Choroid plexus epithelial cell (primary cell): ENCODE data around the gene LDHD.

Experiments
- DNase-seq: peaks from one replicate; pipeline ENCODE4 v3.0.0-alpha.2; 2010; ENCODE audit warnings: low read depth
- H3K4me3 ChIP-seq: 2 replicates; pipeline ENCODE4 v1.5.1; 2011; ENCODE audit warnings: low read depth, mild to moderate bottlenecking, control low read depth, low read length, moderate library complexity
- TF ChIP-seq, protein P1 (sequence below): conservative IDR thresholded peaks from 2 replicates; pipeline ENCODE4 v1.5.1; 2011; ENCODE audit warnings: low read depth, mild to moderate bottlenecking, control low read depth, inconsistent platforms, low read length, moderate library complexity

Gene LDHD

DNA sequence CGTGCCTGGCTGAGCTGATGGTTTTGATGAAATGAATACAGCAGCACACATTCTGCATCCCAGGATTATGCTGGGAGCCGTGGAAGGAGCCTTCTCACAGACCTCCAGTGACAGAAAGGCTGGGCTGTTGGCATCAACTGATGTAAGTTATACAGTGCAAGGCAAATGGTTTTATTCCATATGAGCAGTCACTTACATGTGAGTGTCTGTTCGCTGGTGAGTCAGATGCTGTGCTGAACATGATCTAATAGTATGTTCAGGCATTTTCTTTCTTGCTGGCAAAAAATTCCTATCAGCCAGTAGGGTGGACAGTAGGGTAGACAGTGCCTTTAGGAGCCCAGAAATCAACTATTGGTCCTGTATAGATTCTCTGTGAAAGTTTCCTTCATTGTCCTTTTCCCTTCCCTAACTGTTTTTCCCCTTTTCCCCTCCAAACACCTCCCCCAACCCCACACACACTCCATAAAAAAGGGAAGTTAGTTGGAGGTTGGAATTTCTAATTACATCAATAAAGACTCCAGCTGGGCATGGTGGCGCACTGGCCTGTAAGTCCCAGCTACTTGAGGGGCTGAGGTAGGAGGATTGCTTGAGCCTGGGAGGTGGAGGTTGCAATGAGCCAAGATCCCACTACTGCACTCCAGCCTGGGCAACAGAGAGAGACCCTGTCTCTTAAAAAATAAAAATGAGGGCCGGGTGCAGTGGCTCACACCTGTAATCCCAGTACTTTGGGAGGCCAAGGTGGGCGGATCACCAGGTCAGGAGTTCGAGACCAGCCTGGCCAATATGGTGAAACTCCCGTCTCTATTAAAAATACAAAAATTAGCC lies 36.2 kb downstream of the LDHD start:
- DNase-seq: peak; percentile 78
- no peak overlapping the region for H3K4me3 ChIP-seq
- TF ChIP-seq, protein P1, sequence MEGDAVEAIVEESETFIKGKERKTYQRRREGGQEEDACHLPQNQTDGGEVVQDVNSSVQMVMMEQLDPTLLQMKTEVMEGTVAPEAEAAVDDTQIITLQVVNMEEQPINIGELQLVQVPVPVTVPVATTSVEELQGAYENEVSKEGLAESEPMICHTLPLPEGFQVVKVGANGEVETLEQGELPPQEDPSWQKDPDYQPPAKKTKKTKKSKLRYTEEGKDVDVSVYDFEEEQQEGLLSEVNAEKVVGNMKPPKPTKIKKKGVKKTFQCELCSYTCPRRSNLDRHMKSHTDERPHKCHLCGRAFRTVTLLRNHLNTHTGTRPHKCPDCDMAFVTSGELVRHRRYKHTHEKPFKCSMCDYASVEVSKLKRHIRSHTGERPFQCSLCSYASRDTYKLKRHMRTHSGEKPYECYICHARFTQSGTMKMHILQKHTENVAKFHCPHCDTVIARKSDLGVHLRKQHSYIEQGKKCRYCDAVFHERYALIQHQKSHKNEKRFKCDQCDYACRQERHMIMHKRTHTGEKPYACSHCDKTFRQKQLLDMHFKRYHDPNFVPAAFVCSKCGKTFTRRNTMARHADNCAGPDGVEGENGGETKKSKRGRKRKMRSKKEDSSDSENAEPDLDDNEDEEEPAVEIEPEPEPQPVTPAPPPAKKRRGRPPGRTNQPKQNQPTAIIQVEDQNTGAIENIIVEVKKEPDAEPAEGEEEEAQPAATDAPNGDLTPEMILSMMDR: no peak

GRCh38 chr16:75079346-75079926 lies 37.1 kb downstream of the LDHD start:
- TF ChIP-seq, protein P1: no peak
- peak; percentile 47 for DNase-seq
- no peak overlapping the region for H3K4me3 ChIP-seq

- no peak for DNase-seq
- TF ChIP-seq, protein P1: no peak
- no peak overlapping the region for H3K4me3 ChIP-seq
Measured at GRCh38 chr16:75078886-75079285, 37.7 kb downstream of the LDHD start.

GRCh38 chr16:75075688-75076268 lies 40.8 kb downstream of the LDHD start:
- no peak overlapping the region for H3K4me3 ChIP-seq
- no peak for DNase-seq
- TF ChIP-seq, protein P1: no peak

DNA sequence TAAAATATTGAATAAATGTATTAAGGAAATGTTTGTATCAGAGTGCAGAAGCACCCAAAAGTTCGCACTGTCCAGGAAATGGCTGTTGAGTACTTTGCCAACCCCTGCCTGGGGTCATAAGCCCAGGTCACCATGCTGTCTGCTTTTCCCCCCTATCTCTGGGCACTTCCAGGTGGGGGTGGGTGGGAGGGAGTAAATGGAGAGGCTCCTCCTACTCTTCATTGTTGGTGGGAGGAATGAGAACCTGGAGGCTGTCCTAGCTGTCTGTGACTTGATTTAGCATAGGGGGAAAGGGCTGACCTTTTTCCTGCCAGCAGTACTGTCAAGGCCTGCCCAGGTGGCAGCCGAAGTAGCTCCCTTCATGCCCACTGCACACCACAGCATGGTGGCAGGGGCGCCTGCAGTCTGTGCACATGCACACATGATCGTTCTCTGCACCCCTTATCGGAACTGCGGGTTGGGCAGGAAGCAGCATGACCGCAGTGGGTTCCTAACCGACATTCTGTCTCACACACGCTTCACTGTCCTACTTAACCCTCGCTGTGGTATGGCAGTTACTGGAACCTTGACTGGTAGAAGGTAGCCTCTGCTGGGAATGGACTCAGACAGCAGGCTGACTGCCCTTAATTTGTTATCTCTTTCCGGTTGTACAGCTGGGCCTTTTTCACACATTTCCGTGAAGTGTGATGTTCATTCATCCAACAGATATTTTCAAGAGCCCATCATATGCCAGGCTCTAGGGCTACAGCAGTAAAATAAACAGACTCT lies 41.5 kb downstream of the LDHD start:
- TF ChIP-seq, protein P1: no peak
- DNase-seq: peak; percentile 58
- no peak overlapping the region for H3K4me3 ChIP-seq

DNA sequence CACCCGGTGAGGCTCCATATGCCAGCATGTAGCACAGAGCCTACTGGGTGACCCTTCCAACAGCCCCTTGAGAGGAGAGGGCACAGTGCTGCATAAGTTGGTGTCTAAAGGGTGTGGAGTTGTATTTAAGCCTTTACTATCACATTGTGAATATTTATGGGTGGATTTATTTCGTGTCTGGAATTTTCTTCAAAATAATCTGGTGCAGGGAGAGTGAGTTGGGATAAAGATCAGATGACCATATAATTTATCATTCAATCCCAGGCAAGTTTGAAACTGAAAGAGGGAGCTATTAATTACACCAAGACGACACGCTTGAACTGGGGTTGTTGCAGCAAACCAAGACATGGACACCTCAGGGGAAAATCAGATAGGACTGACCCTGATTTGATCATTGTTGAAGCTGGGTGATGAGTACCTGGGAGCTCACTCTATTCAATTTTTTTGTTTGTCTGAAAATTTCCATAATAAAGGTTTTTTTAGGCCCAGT lies 42.2 kb downstream of the LDHD start:
- no peak for DNase-seq
- H3K4me3 ChIP-seq: peak overlapping the region; percentile 25
- TF ChIP-seq, protein P1: no peak
